HG03521 (cell line): Measurements from ENCODE around the gene MAP6.
"Not testable (repeated sequence)": the region's sequence is repeated elsewhere in the genome, so short reads cannot be mapped to it uniquely, and the experiment has no call there.

Experiments
- ATAC-seq: cut with Tn5 transposase; IDR thresholded peaks from one replicate; pipeline ENCODE4 v1.9.1; 2021; ENCODE audit warnings: mild to moderate bottlenecking, moderate library complexity; ENCODE audit not compliant: unreplicated experiment

MAP6 gene

DNA sequence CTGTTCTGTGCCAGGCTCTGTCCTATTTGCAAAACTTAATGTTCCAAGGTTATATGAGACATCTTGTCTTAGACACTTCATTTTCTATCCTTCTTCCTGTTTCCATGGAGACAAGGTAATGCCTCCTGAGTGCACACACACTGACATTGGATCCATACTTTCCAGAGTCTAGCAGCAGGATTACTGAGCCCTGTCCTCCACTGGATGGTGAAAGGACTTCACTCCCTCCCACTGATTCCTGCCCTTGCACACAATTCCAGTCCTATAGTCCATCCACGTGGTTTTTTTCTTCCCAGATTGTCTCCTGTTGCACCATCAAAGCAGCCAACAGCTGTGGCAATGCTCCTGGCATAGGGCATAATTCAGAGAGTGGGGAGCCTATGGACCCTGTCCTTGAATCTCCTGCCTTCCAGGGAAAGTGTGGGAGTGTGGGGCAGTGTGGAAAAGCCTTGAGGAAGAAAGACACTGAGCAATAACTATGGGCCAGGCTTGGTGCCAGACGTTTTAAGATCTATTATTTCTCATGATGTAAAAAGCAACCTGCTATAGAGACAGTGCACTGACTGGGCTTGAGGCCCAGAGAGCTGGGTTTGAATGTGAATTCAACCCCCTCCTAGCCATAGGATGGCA is 75.4 kb downstream of the MAP6 start:
- ATAC-seq, result no peak

GRCh38 chr11:75592715-75593114 is 76.1 kb downstream of the MAP6 start:
- no peak for ATAC-seq

DNA sequence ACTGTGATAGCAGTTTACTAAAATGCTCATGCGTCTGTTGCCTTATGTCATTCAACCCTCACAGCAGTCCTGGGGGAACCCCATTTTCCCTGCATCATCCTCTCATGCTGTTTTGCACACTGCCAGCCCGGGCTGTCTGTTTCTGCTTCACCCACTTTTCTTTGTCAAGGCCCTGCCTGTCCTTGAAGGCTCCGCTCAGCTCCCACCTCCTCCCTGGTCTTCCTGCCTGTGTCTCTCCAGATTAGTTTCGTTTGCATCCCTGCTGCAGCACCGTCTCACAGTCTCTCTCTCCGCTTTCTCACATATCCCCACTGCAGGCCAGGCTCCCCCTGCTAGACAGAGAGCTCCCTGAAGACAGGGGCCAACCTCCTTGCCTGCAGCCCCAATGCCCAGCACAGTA is 76.9 kb downstream of the MAP6 start:
- ATAC-seq, result no peak

DNA sequence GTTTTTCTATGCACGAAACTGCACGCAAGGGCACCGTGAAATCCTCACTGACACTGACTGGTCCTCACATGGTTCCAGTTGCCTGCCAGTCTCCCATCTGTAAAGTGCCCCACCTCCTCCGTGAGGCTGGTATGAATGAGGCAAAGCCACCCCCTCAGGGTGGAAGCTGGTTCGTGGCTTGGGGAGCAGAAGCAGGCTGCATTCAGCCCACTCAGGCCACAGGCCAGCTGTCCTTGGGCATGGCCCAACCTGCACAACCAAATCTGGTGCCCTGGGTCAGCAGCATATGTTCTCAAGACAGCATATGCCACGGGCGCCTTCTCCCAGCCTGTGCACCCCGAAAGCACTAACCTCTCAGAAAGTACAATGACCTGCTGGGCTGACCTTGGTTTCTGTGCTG is 77.5 kb downstream of the MAP6 start:
- no peak for ATAC-seq

GRCh38 chr11:75589933-75590332 is 78.9 kb downstream of the MAP6 start:
- ATAC-seq, result no peak

- ATAC-seq, result no peak
Observed at GRCh38 chr11:75589051-75589450, 79.8 kb downstream of the MAP6 start.

- no peak for ATAC-seq
Observed at GRCh38 chr11:75588051-75588481, 80.8 kb downstream of the MAP6 start.

GRCh38 chr11:75586395-75586794 is 82.4 kb downstream of the MAP6 start:
- no peak for ATAC-seq

DNA sequence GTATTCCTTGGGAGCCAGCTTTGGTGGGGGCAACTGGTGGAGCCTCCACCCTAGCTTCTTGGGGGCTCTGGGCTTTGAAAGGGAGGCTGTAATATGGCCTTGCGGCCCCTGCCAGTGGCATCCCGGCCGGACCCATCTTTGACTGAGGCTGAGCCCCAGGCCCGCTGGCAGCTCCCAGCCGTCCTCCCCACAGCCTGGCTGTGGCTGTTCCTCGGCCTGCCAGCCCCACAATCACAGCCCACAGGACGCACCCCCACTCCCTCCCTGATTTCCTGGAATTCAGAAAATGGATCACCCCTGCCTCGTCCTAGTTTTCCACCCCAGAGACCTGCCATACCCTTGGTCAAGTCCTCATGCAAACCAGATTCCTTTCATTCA is 83.6 kb downstream of the MAP6 start:
- no peak for ATAC-seq

- not testable (repeated sequence) for ATAC-seq
Observed at GRCh38 chr11:75584659-75585292, 84.1 kb downstream of the MAP6 start.

DNA sequence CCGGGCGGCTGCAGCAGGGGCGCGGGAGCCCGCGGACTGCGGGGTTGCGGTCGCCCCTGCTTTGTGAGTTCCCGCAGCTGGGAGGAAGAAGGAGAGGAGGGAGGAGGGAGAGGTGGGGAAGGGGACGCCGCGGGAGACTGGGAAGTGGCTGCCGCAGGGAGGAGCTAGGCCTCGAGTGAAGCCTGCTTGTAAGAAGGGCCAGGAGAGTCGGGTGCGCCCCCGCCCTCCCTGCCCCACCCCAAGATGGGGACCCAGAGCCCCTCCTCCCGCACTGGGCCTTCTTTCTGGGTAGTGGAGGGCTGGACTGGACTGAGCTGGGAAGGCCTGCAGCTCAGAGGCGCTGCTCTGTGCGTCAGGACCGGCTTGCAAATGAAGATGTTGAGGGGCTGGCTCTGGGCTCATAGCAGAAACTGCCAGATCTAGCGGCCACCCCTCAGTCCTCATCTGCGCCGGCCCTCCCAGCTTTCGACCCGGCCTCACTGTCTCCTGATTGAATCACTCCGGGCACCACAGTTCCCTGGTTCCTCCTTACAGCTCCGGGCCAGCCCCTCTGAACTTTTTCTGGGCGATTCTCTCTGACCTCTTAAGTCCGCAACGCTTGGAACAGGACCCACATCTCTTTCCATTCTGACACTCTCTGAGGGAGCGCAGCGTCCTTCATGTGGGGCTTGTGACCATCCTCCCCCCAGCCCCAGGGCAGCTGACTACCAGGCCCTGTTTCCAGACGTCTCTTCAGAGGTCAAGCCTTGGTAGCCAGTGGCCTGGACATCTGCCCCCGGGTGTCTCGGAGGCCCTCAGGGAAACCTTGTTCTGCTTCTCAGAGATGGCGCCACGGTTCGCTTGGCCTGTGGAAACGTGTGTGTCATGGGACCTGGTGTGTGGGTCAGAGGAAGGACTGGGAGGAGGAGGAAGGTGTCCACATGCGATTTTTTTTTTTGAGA is 84.8 kb downstream of the MAP6 start:
- no peak for ATAC-seq

GRCh38 chr11:75582895-75583717 is 85.7 kb downstream of the MAP6 start:
- no peak for ATAC-seq

DNA sequence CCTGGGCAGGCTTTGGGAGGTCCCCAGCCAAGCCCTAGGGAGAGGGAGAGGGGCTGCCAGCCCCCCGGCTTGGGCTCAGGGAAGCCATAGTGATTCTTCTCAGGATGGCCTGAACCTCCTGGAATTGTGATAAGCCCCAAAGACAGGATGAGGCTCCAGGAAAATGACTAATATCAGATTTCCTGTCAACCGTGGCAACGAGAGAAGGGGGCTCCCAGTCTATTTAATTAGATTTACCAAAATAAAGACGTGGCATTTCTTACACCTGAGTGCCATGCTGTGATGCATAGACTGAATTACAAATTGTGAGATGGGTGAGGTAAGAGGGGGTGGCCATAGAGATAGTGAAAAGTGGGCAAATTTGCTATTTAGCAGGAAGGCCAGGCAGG is 86.3 kb downstream of the MAP6 start:
- ATAC-seq, result no peak

DNA sequence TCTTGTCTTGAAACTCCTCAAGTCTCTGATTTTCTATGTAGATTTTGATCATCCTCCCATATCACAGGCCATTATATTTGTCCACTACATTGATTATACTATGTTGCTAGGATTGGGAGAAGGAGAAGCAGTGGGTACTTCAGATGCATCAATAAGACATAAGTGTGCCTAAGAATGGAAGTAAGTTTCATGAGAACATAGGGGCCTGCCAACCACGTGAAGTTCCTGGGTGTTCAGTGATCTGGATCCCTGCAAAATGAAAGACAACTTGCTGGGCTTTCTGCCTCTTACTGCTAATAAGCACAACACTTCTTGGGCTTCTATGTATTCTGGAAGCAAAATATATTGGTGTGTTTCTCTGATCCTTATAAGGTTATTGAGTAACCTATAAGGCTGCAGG is 89.0 kb downstream of the MAP6 start:
- ATAC-seq, result no peak

DNA sequence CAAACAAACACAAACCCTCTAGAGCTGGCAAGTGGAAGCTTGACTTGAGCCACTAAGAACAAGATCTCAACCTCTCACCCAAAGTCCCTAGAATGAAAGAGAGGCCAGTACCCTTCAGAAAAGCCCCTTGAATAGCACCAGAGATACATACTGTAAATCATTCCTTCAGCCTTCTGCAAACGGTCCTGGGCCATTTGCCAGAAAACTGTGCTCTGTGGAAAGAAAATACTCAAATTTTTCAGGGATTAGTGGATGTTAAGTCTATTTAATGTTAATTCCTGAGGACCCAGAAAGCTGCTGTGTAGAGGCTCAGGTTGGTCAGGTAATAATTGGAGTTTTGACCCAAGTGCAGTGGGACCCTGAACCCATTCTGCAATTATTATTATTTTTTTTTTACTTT is 89.9 kb downstream of the MAP6 start:
- ATAC-seq, result no peak

DNA sequence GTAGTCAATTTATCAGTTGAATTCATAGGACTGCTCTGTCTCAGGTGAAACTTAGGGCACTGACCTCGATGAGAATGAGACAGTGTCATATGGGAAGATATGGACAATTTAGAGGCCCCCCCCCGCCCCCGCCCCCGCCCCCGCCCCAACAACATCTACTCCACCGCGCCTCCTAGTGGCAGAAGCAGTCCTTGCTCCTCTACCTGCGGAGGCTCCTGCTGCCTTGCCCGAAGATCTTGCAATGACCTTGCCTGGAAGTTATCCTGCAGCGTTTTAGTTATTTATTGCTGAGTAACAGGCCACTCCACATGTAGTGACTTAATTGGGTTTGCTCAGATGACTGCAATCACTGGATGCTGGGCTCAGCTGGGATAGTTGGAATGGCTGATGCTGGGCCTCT is 91.6 kb downstream of the MAP6 start:
- no peak for ATAC-seq

GRCh38 chr11:75576499-75576918 is 92.3 kb downstream of the MAP6 start:
- ATAC-seq, result peak; percentile 44

DNA sequence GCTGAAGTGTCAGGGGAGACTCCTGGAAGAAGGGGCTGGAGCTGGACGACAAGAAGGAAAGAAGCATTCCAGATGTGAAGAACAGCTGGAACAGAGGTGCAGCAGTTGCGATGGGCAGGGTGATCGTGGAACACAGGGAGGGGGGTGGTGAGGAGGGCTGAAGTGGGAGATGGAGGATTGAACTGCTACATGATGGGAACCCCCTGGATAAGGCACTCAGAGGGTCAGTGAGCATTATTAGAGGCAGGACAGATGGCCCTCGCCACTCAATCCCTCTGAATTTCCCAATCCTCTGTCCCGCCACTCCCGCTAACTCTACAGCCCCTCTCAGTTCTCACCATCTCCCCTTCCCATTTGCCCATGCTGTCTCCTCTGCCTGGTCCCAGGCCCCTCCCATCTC is 92.8 kb downstream of the MAP6 start:
- ATAC-seq, result no peak

GRCh38 chr11:75574698-75575602 is 93.9 kb downstream of the MAP6 start:
- ATAC-seq, result no peak

GRCh38 chr11:75572744-75573143 is 96.1 kb downstream of the MAP6 start:
- no peak for ATAC-seq
